GM23338 (cell line): ENCODE measurements around the gene FAM72A.
"Not testable (repeated sequence)": the region's sequence is repeated elsewhere in the genome, so short reads cannot be mapped to it uniquely, and the experiment has no call there.

Source experiments
- CREB1 ChIP-seq: fragments of 250-450 bp; sonication (Bioruptor Pico); IDR thresholded peaks from 2 replicates; pipeline ENCODE4 v1.5.0; 2020; ENCODE audit warnings: low read depth, mild to moderate bottlenecking, moderate library complexity
- CTCF ChIP-seq, 2 experiments: fragments of 200-600 bp in 1 of 2; sonication (generic) in 1 of 2; conservative IDR thresholded peaks; 2 replicates each; pipeline versions ENCODE4 v1.5.1 to v1.6.1; 2016 to 2017; ENCODE audit warnings: antibody characterized with exemption in 2 of 2, low read depth in 2 of 2, mild to moderate bottlenecking in 2 of 2, moderate library complexity in 1 of 2
- EZH2 ChIP-seq: fragments of 200-600 bp; sonication (generic); IDR thresholded peaks from one replicate; pipeline ENCODE4 v1.8.0; 2017; ENCODE audit warnings: antibody characterized with exemption, mild to moderate bottlenecking, low read depth; ENCODE audit not compliant: unreplicated experiment
- EZH2phosphoT487 ChIP-seq: fragments of 200-600 bp; sonication (generic); IDR thresholded peaks from one replicate; pipeline ENCODE4 v1.8.1; 2018; ENCODE audit warnings: antibody characterized with exemption; ENCODE audit not compliant: unreplicated experiment
- JUNB ChIP-seq: IDR thresholded peaks from one replicate; pipeline ENCODE4 v1.6.1; 2016; ENCODE audit warnings: antibody characterized with exemption; ENCODE audit not compliant: unreplicated experiment
- NANOG ChIP-seq: IDR thresholded peaks from 2 replicates; pipeline ENCODE4 v1.6.1; 2016; ENCODE audit warnings: antibody characterized with exemption, borderline replicate concordance
- POLR2AphosphoS5 ChIP-seq: IDR thresholded peaks from 2 replicates; pipeline ENCODE4 v1.6.1; 2016; ENCODE audit warnings: antibody characterized with exemption, low read depth
- REST ChIP-seq: IDR thresholded peaks from one replicate; pipeline ENCODE4 v1.6.1; 2018; ENCODE audit warnings: antibody characterized with exemption; ENCODE audit not compliant: unreplicated experiment
- STAT1 ChIP-seq: IDR thresholded peaks from one replicate; pipeline ENCODE4 v1.6.1; 2016; ENCODE audit warnings: antibody characterized with exemption; ENCODE audit not compliant: unreplicated experiment
- ZNF114 ChIP-seq: fragments of 250-450 bp; sonication (Bioruptor Pico); IDR thresholded peaks from 2 replicates; pipeline ENCODE4 v1.5.0; 2020; ENCODE audit warnings: mild to moderate bottlenecking, moderate library complexity
- ZNF331 ChIP-seq: fragments of 250-450 bp; sonication (Bioruptor Pico); IDR thresholded peaks from 2 replicates; pipeline ENCODE4 v1.5.0; 2020; ENCODE audit warnings: low read depth, mild to moderate bottlenecking, moderate library complexity
- TF ChIP-seq, protein P1 (sequence below): IDR thresholded peaks from 2 replicates; pipeline ENCODE4 v1.6.1; 2016; ENCODE audit warnings: antibody characterized with exemption
- TF ChIP-seq, protein P2 (sequence below): fragments of 250-450 bp; sonication (Bioruptor Pico); IDR thresholded peaks from 2 replicates; pipeline ENCODE4 v1.5.0; 2020; ENCODE audit warnings: mild to moderate bottlenecking, moderate library complexity

GRCh38 chr1:206176114-206176502 lies 26.5 kb downstream of the FAM72A start:
- not testable (repeated sequence) for TF ChIP-seq CTCF (conservative IDR thresholded peaks at IDR 0.05; ENCODE audit: low read depth in 2 of 2); EZH2; ZNF114 (CRISPR knock-in tag); POLR2AphosphoS5; ZNF331 (CRISPR knock-in tag); EZH2phosphoT487; REST; JUNB; CREB1 (CRISPR knock-in tag); STAT1; NANOG
- TF ChIP-seq, protein P1, sequence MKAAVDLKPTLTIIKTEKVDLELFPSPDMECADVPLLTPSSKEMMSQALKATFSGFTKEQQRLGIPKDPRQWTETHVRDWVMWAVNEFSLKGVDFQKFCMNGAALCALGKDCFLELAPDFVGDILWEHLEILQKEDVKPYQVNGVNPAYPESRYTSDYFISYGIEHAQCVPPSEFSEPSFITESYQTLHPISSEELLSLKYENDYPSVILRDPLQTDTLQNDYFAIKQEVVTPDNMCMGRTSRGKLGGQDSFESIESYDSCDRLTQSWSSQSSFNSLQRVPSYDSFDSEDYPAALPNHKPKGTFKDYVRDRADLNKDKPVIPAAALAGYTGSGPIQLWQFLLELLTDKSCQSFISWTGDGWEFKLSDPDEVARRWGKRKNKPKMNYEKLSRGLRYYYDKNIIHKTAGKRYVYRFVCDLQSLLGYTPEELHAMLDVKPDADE: not testable (repeated sequence)
- TF ChIP-seq, protein P2, sequence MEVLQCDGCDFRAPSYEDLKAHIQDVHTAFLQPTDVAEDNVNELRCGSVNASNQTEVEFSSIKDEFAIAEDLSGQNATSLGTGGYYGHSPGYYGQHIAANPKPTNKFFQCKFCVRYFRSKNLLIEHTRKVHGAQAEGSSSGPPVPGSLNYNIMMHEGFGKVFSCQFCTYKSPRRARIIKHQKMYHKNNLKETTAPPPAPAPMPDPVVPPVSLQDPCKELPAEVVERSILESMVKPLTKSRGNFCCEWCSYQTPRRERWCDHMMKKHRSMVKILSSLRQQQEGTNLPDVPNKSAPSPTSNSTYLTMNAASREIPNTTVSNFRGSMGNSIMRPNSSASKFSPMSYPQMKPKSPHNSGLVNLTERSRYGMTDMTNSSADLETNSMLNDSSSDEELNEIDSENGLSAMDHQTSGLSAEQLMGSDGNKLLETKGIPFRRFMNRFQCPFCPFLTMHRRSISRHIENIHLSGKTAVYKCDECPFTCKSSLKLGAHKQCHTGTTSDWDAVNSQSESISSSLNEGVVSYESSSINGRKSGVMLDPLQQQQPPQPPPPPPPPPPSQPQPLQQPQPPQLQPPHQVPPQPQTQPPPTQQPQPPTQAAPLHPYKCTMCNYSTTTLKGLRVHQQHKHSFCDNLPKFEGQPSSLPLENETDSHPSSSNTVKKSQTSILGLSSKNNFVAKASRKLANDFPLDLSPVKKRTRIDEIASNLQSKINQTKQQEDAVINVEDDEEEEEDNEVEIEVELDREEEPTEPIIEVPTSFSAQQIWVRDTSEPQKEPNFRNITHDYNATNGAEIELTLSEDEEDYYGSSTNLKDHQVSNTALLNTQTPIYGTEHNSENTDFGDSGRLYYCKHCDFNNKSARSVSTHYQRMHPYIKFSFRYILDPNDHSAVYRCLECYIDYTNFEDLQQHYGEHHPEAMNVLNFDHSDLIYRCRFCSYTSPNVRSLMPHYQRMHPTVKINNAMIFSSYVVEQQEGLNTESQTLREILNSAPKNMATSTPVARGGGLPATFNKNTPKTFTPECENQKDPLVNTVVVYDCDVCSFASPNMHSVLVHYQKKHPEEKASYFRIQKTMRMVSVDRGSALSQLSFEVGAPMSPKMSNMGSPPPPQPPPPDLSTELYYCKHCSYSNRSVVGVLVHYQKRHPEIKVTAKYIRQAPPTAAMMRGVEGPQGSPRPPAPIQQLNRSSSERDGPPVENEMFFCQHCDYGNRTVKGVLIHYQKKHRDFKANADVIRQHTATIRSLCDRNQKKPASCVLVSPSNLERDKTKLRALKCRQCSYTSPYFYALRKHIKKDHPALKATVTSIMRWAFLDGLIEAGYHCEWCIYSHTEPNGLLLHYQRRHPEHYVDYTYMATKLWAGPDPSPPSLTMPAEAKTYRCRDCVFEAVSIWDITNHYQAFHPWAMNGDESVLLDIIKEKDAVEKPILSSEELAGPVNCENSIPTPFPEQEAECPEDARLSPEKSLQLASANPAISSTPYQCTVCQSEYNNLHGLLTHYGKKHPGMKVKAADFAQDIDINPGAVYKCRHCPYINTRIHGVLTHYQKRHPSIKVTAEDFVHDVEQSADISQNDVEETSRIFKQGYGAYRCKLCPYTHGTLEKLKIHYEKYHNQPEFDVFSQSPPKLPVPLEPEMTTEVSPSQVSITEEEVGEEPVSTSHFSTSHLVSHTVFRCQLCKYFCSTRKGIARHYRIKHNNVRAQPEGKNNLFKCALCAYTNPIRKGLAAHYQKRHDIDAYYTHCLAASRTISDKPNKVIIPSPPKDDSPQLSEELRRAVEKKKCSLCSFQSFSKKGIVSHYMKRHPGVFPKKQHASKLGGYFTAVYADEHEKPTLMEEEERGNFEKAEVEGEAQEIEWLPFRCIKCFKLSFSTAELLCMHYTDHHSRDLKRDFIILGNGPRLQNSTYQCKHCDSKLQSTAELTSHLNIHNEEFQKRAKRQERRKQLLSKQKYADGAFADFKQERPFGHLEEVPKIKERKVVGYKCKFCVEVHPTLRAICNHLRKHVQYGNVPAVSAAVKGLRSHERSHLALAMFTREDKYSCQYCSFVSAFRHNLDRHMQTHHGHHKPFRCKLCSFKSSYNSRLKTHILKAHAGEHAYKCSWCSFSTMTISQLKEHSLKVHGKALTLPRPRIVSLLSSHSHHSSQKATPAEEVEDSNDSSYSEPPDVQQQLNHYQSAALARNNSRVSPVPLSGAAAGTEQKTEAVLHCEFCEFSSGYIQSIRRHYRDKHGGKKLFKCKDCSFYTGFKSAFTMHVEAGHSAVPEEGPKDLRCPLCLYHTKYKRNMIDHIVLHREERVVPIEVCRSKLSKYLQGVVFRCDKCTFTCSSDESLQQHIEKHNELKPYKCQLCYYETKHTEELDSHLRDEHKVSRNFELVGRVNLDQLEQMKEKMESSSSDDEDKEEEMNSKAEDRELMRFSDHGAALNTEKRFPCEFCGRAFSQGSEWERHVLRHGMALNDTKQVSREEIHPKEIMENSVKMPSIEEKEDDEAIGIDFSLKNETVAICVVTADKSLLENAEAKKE: not testable (repeated sequence)
